Natural killer cell (primary cell): ENCODE measurements around the gene MTMR10. TPM values are rescaled to one million over a fixed set of nuclear protein-coding genes. Genes with fewer than 3 reads are reported as not detected.

Experiments
- ATAC-seq, 3 donors: fragments of 150-1000 bp in 2 of 3; fragments of 200-7000 bp in 1 of 3; cut with Tn5 transposase; 1 replicate in 1 of 3; 2 replicates in 2 of 3; pipeline ENCODE4 v1.10.0; 2021; ENCODE audit warnings: mild to moderate bottlenecking in 2 of 3, moderate library complexity in 2 of 3
- DNase-seq, 2 donors: peaks; one replicate each; pipeline versions ENCODE4 v3.0.0 to v3.0.0-alpha.2; 2013 to 2021; ENCODE audit warnings: mixed read lengths in 1 of 2
- H3K27ac ChIP-seq: one replicate; pipeline ENCODE4 v1.5.1; 2013; ENCODE audit warnings: mild to moderate bottlenecking, low read length
- H3K27me3 ChIP-seq: one replicate; pipeline ENCODE4 v1.6.1; 2013; ENCODE audit warnings: low read length; ENCODE audit not compliant: control insufficient read depth, insufficient read depth
- H3K36me3 ChIP-seq: one replicate; pipeline ENCODE4 v1.6.1; 2013; ENCODE audit warnings: low read length; ENCODE audit not compliant: control insufficient read depth, insufficient read depth
- H3K4me1 ChIP-seq: one replicate; pipeline ENCODE4 v1.6.1; 2013; ENCODE audit warnings: low read length; ENCODE audit not compliant: control insufficient read depth, insufficient read depth
- H3K4me3 ChIP-seq: one replicate; pipeline ENCODE4 v1.5.1; 2013; ENCODE audit warnings: low read length
- H3K9me3 ChIP-seq: one replicate; pipeline ENCODE4 v1.6.1; 2013; ENCODE audit warnings: low read length; ENCODE audit not compliant: control insufficient read depth, insufficient read depth
- H3K27ac Mint-ChIP-seq, 2 donors: one replicate each; pipeline ENCODE4 v1.8.0; 2022; ENCODE audit warnings: mild to moderate bottlenecking in 2 of 2, mixed read lengths in 2 of 2, moderate library complexity in 1 of 2
- H3K27me3 Mint-ChIP-seq, 2 donors: one replicate each; pipeline ENCODE4 v1.8.0; 2022; ENCODE audit warnings: low read depth in 2 of 2, mixed read lengths in 2 of 2
- H3K36me3 Mint-ChIP-seq: one replicate; pipeline ENCODE4 v1.8.0; 2022; ENCODE audit warnings: mixed read lengths
- H3K4me1 Mint-ChIP-seq, 2 donors: one replicate each; pipeline ENCODE4 v1.8.0; 2022; ENCODE audit warnings: mixed read lengths in 2 of 2
- H3K4me3 Mint-ChIP-seq: one replicate; pipeline ENCODE4 v1.8.0; 2022; ENCODE audit warnings: mild to moderate bottlenecking, moderate library complexity, mixed read lengths
- H3K9me3 Mint-ChIP-seq, 2 donors: one replicate each; pipeline ENCODE4 v1.8.0; 2022; ENCODE audit warnings: mixed read lengths in 2 of 2
- WGBS: methylation state at CpG from one replicate; pipeline ENCODE4 v1.1.7; 2013; ENCODE audit warnings: missing lambda C conversion rate; ENCODE audit not compliant: insufficient coverage; 5-methylcytosine and 5-hydroxymethylcytosine counted together
- intact Hi-C: fragments of 100-400 bp; cut with micrococcal nuclease; formaldehyde crosslinking; loops from one replicate; pipeline ENCODE4 v1.14.2; 2022
- total RNA-seq, 4 donors: library from RNA; stranded (reverse); fragments of 120-200 nt in 1 of 4; gene quantifications; one replicate each; pipeline versions ENCODE4 v1.2.3 to v1.2.4, GENCODE V29; 2013 to 2022
- TF ChIP-seq, protein P1 (sequence below): fragments of 200-600 bp; IDR thresholded peaks from one replicate; pipeline ENCODE4 v1.8.0; 2022; ENCODE audit warnings: antibody characterized with exemption

Gene MTMR10
- total RNA-seq, 3 donors from 2014 or later (not counting 1 experiment from before 2014, with no cell fraction given) = 46.3 to 64.5 (median 54.2) TPM

GRCh38 chr15:31004220-31004733, 12.8 kb upstream of the MTMR10 start:
- peak overlapping the region; percentile 8 for H3K27ac ChIP-seq
- WGBS = 3% methylated on average over 5 of the region's 5 CpGs
- intact Hi-C loops = no loop called here
- peaks cover 34 to 54% of the 10 kb centered on the region in 2 donors for H3K4me1 Mint-ChIP-seq
- peak; percentile 89 to 95 (median 93) for ATAC-seq
- H3K27me3 ChIP-seq = no peaks in the 10 kb centered on the region
- no peaks in the 10 kb centered on the region for H3K36me3 ChIP-seq
- peak overlapping the region; percentile 77 for H3K4me3 Mint-ChIP-seq
- peak; percentile 31 to 41 for DNase-seq
- H3K36me3 Mint-ChIP-seq = no peaks in the 10 kb centered on the region
- peak overlapping the region; percentile 37 to 50 for H3K27ac Mint-ChIP-seq
- H3K4me3 ChIP-seq = no peak overlapping the region
- peaks cover 18% of the 10 kb centered on the region for H3K4me1 ChIP-seq
- H3K9me3 ChIP-seq = no peaks in the 10 kb centered on the region
- TF ChIP-seq, protein P1, sequence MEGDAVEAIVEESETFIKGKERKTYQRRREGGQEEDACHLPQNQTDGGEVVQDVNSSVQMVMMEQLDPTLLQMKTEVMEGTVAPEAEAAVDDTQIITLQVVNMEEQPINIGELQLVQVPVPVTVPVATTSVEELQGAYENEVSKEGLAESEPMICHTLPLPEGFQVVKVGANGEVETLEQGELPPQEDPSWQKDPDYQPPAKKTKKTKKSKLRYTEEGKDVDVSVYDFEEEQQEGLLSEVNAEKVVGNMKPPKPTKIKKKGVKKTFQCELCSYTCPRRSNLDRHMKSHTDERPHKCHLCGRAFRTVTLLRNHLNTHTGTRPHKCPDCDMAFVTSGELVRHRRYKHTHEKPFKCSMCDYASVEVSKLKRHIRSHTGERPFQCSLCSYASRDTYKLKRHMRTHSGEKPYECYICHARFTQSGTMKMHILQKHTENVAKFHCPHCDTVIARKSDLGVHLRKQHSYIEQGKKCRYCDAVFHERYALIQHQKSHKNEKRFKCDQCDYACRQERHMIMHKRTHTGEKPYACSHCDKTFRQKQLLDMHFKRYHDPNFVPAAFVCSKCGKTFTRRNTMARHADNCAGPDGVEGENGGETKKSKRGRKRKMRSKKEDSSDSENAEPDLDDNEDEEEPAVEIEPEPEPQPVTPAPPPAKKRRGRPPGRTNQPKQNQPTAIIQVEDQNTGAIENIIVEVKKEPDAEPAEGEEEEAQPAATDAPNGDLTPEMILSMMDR = no peak
- no peaks in the 10 kb centered on the region for H3K9me3 Mint-ChIP-seq
- no peaks in the 10 kb centered on the region for H3K27me3 Mint-ChIP-seq

DNA sequence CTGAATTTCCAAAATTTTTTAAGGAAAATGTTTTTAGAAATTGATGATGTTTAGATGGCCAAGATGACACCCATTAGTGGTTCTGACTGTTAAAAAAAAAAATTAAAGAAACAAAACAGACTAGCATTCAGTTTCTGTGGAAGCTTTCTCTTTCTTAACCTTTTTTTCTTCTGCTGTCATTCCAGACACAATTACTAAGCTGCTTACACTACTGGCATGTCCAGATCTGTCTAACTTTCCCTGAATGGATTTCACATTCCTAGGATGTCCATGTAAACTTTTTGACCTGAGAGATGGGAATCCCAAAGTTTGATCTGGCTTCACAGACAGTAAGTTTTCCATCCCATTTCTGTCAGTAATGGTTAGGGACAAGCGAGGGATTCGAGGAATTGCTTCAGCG, 10.3 kb upstream of the MTMR10 start:
- H3K4me1 ChIP-seq = peaks cover 18% of the 10 kb centered on the region
- H3K27me3 Mint-ChIP-seq = peaks cover 0 to 3% of the 10 kb centered on the region in 2 donors
- intact Hi-C loops = no loop called here
- H3K4me3 ChIP-seq = no peak overlapping the region
- ATAC-seq (no peak), DNase-seq (no peak)
- H3K4me3 Mint-ChIP-seq = no peak overlapping the region
- 96% methylated on average over 3 of the region's 3 CpGs for WGBS
- TF ChIP-seq, protein P1 = no peak
- H3K9me3 Mint-ChIP-seq = no peaks in the 10 kb centered on the region
- H3K4me1 Mint-ChIP-seq = peaks cover 24 to 42% of the 10 kb centered on the region in 2 donors
- no peaks in the 10 kb centered on the region for H3K27me3 ChIP-seq
- no peak overlapping the region for H3K27ac ChIP-seq
- no peak overlapping the region for H3K27ac Mint-ChIP-seq
- H3K36me3 Mint-ChIP-seq = no peaks in the 10 kb centered on the region
- H3K9me3 ChIP-seq = no peaks in the 10 kb centered on the region
- H3K36me3 ChIP-seq = no peaks in the 10 kb centered on the region

- Histone ChIP-seq H3K9me3 (no peaks in the 10 kb centered on the region), H3K4me3 (no peak overlapping the region), H3K36me3 (no peaks in the 10 kb centered on the region), H3K27ac (no peak overlapping the region), H3K4me1 (peaks cover 13% of the 10 kb centered on the region), H3K27me3 (no peaks in the 10 kb centered on the region)
- ATAC-seq = no peak
- TF ChIP-seq, protein P1 = no peak
- Mint-ChIP-seq H3K27ac (no peak overlapping the region), H3K4me1 (peaks cover 13 to 30% of the 10 kb centered on the region in 2 donors), H3K9me3 (no peaks in the 10 kb centered on the region), H3K36me3 (no peaks in the 10 kb centered on the region), H3K27me3 (peaks cover 0 to 3% of the 10 kb centered on the region in 2 donors), H3K4me3 (no peak overlapping the region)
- WGBS = 97% methylated on average over 3 of the region's 3 CpGs
- intact Hi-C loops = loop anchor here (10.0 kb wide), 2 partner anchors 45 to 365 kb away; no protein-coding TSS in a partner anchor
- no peak for DNase-seq
Measured at GRCh38 chr15:30999729-31000128, 8.3 kb upstream of the MTMR10 start.

- DNase-seq = no peak
- H3K36me3 ChIP-seq = no peaks in the 10 kb centered on the region
- 100% methylated on average over 1 of the region's 1 CpG for WGBS
- H3K27ac ChIP-seq = no peak overlapping the region
- Mint-ChIP-seq H3K36me3 (no peaks in the 10 kb centered on the region), H3K4me3 (no peak overlapping the region), H3K9me3 (no peaks in the 10 kb centered on the region), H3K4me1 (peaks cover 0 to 9% of the 10 kb centered on the region in 2 donors), H3K27ac (no peak overlapping the region), H3K27me3 (peaks cover 0 to 3% of the 10 kb centered on the region in 2 donors)
- intact Hi-C loops = loop anchor here (10.0 kb wide), 2 partner anchors 48 to 368 kb away; no protein-coding TSS in a partner anchor
- TF ChIP-seq, protein P1 = no peak
- H3K4me3 ChIP-seq = no peak overlapping the region
- H3K27me3 ChIP-seq = no peaks in the 10 kb centered on the region
- H3K9me3 ChIP-seq = no peaks in the 10 kb centered on the region
- peaks cover 3% of the 10 kb centered on the region for H3K4me1 ChIP-seq
- ATAC-seq = no peak
Measured at GRCh38 chr15:30997270-30997669, 5.8 kb upstream of the MTMR10 start.
